Nucleus accumbens (tissue), 56 donors: ENCODE results near the gene TMEM144.

Experiments
- DNase-seq, 56 donors: peaks; one replicate each; lab custom pipeline; 2025; lab: John Stamatoyannopoulos, UW

Gene TMEM144

GRCh38 chr4:158209825-158210807 lies at the start of gene TMEM144:
TMEM144 (plus strand) TSS chr4:158210486; CDS start chr4:158212668, 2,182 bp downstream.
- DNase-seq = peak; percentile 39 to 96 (median 90)

GRCh38 chr4:158161551-158162354 lies 48.5 kb upstream of the TMEM144 start:
- DNase-seq = no peak

GRCh38 chr4:158162631-158163030 lies 47.7 kb upstream of the TMEM144 start:
- DNase-seq = no peak

- peak in 7 of 56 donors; percentile 3 to 54 (median 37) for DNase-seq
These were observed 46.1 kb upstream of the TMEM144 start for GRCh38 chr4:158163941-158164767.

- DNase-seq = no peak
These were observed 45.5 kb upstream of the TMEM144 start for GRCh38 chr4:158164768-158165213.

GRCh38 chr4:158166701-158167100 lies 43.6 kb upstream of the TMEM144 start:
- DNase-seq = no peak

GRCh38 chr4:158168606-158169005 lies 41.7 kb upstream of the TMEM144 start:
- DNase-seq = no peak

- DNase-seq = no peak
These were observed 40.8 kb upstream of the TMEM144 start for GRCh38 chr4:158169506-158169905.

- DNase-seq = peak in 3 of 56 donors; percentile 11 to 32 (median 17)
These were observed 40.2 kb upstream of the TMEM144 start for GRCh38 chr4:158169931-158170690.

GRCh38 chr4:158170691-158171561 lies 39.4 kb upstream of the TMEM144 start:
- DNase-seq = peak in 5 of 56 donors; percentile 11 to 43 (median 22)

GRCh38 chr4:158172261-158173258 lies 37.7 kb upstream of the TMEM144 start, which contains the start of gene GASK1B:
GASK1B (minus strand) TSS chr4:158173025; CDS start chr4:158171375, 1,650 bp downstream.
- peak in 19 of 56 donors; percentile 8 to 65 (median 36) for DNase-seq

GRCh38 chr4:158176108-158176507 lies 34.2 kb upstream of the TMEM144 start:
- no peak for DNase-seq

- DNase-seq = no peak
These were observed 33.5 kb upstream of the TMEM144 start for GRCh38 chr4:158176776-158177175.

- DNase-seq = no peak
These were observed 30.8 kb upstream of the TMEM144 start for GRCh38 chr4:158179465-158179864.

- no peak for DNase-seq
These were observed 28.4 kb upstream of the TMEM144 start for GRCh38 chr4:158181906-158182305.

GRCh38 chr4:158182736-158183135 lies 27.6 kb upstream of the TMEM144 start:
- DNase-seq = peak in 6 of 56 donors; percentile 2 to 27 (median 20)

GRCh38 chr4:158186815-158187214 lies 23.5 kb upstream of the TMEM144 start:
- no peak for DNase-seq
